Upper lobe of right lung (tissue), 1 donor: Measurements from ENCODE around the gene PNPLA5. TPM values are rescaled to one million over a fixed set of nuclear protein-coding genes. Genes with fewer than 3 reads are reported as not detected.

Experiments
- ATAC-seq: fragments of 200-7000 bp; cut with Tn5 transposase; one replicate; pipeline ENCODE4 v1.9.1; 2020; ENCODE audit warnings: mild to moderate bottlenecking, moderate library complexity
- DNase-seq: peaks from one replicate; pipeline ENCODE4 v3.0.0-alpha.2; 2020
- H3K27ac ChIP-seq: fragments of 200-600 bp; one replicate; pipeline ENCODE4 v1.8.0; 2022
- H3K27me3 ChIP-seq: fragments of 200-600 bp; one replicate; pipeline ENCODE4 v1.8.0; 2022; ENCODE audit warnings: mild to moderate bottlenecking
- H3K36me3 ChIP-seq: fragments of 200-600 bp; one replicate; pipeline ENCODE4 v1.8.0; 2022
- H3K4me1 ChIP-seq: fragments of 200-600 bp; one replicate; pipeline ENCODE4 v1.8.0; 2022
- H3K4me3 ChIP-seq: fragments of 200-600 bp; one replicate; pipeline ENCODE4 v1.8.0; 2022; ENCODE audit warnings: mild to moderate bottlenecking
- H3K9me3 ChIP-seq: fragments of 200-600 bp; one replicate; pipeline ENCODE4 v1.8.0; 2022
- intact Hi-C: fragments of 100-400 bp; cut with DNase I; formaldehyde crosslinking; loops from one replicate; pipeline ENCODE4 v1.11.0; 2022
- long read RNA-seq: library from polyadenylated mRNA; unstranded; transcript quantifications from one replicate; pipeline ENCODE4 v2.0.0, GENCODE V29; 2021
- total RNA-seq: library from RNA; stranded (reverse); fragmentation: NEBNext Ultra II Directional; extraction: Animal tissue kit (Norgen Biotek cat#: 25700); gene quantifications from one replicate; pipeline ENCODE4 v1.2.1, GENCODE V29; 2021
- TF ChIP-seq, protein P1 (sequence below): fragments of 200-600 bp; IDR thresholded peaks from one replicate; pipeline ENCODE4 v1.8.0; 2022; ENCODE audit warnings: antibody characterized with exemption
- donor health status: DM: no; HTN: yes; CAD: no; lungs with severe emphysema.

Gene PNPLA5, protein sequence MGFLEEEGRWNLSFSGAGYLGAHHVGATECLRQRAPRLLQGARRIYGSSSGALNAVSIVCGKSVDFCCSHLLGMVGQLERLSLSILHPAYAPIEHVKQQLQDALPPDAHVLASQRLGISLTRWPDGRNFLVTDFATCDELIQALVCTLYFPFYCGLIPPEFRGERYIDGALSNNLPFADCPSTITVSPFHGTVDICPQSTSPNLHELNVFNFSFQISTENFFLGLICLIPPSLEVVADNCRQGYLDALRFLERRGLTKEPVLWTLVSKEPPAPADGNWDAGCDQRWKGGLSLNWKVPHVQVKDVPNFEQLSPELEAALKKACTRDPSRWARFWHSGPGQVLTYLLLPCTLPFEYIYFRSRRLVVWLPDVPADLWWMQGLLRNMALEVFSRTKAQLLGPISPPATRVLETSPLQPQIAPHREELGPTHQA
- total RNA-seq, result not detected
- long read RNA-seq, result 0 reads

DNA sequence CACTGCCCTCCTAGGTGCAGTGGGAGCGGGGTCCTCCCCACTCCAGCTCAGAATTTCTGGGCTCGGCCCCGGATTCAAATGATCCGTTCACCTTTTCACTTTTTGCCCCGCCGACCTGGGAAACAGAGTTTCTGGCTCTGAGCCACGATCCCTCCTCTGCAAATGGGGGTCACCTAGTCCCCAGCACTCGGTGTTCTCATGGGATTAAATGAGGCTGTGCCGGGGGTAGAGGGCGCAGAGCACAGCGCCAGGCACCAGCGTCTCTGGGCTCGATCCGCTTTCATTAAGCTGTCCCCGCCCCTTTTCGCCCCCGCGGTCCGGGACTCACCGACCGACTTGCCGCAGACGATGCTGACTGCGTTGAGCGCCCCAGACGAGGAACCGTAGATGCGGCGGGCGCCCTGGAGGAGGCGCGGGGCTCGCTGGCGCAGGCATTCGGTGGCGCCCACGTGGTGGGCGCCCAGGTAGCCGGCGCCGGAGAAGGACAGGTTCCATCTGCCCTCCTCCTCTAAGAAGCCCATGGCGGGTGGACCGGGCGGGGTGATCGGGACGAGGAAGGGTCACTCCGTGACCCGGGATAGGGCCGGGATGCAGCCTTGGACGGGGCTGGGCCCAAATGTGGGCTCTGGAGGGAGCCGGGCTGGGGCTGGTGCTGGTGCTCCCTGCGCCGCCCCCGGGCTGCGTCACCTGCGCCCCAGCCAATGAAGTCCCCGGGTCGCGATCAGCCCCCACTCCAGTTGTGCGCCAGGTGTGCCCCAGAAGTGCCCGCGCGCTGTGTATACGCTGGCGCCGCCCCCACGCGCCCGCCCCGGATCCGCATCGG, at the start of gene PNPLA5:
TSS of gene PNPLA5 (minus strand) at position 654 of the 823 bp plus-strand sequence. CDS start at position 521, 133 bp downstream.
- DNase-seq, result peak; percentile 68
- no peak for ATAC-seq
- H3K9me3 ChIP-seq, result no peaks in the 10 kb centered on the region
- H3K27me3 ChIP-seq, result peaks cover 51% of the 10 kb centered on the region
- H3K36me3 ChIP-seq, result no peaks in the 10 kb centered on the region
- TF ChIP-seq, protein P1, sequence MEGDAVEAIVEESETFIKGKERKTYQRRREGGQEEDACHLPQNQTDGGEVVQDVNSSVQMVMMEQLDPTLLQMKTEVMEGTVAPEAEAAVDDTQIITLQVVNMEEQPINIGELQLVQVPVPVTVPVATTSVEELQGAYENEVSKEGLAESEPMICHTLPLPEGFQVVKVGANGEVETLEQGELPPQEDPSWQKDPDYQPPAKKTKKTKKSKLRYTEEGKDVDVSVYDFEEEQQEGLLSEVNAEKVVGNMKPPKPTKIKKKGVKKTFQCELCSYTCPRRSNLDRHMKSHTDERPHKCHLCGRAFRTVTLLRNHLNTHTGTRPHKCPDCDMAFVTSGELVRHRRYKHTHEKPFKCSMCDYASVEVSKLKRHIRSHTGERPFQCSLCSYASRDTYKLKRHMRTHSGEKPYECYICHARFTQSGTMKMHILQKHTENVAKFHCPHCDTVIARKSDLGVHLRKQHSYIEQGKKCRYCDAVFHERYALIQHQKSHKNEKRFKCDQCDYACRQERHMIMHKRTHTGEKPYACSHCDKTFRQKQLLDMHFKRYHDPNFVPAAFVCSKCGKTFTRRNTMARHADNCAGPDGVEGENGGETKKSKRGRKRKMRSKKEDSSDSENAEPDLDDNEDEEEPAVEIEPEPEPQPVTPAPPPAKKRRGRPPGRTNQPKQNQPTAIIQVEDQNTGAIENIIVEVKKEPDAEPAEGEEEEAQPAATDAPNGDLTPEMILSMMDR, result no peak
- H3K4me3 ChIP-seq, result no peak within 1 kb of the TSS
- no peaks in the 10 kb centered on the region for H3K4me1 ChIP-seq
- H3K27ac ChIP-seq, result no peak within 1 kb of the TSS
- intact Hi-C loops, result no loop called here

DNA sequence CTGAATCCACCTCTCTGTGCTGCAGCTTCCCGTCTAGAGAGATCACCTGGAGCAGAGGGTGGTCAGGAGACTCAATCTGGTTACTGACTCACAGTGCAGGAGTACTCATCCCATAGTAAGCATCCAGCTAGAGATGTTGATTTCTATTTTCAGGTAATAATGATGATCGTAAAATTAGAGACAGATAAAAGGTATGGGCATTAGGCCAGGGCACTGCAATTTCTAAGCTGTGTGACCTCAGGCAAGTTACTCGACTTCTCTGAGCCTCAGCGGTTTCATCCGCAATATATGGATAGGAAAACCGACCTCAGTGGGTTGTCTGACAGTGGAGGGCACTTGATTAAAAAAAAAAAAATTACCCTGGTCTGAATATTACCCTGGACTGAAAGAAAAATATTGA, 49.6 kb upstream of the PNPLA5 start:
- Histone ChIP-seq H3K36me3 (no peaks in the 10 kb centered on the region), H3K4me1 (no peaks in the 10 kb centered on the region), H3K27ac (no peak overlapping the region), H3K27me3 (peaks cover 2% of the 10 kb centered on the region), H3K9me3 (no peaks in the 10 kb centered on the region), H3K4me3 (no peak overlapping the region)
- ATAC-seq (no peak), DNase-seq (no peak)
- TF ChIP-seq, protein P1, result no peak
- intact Hi-C loops, result no loop called here

DNA sequence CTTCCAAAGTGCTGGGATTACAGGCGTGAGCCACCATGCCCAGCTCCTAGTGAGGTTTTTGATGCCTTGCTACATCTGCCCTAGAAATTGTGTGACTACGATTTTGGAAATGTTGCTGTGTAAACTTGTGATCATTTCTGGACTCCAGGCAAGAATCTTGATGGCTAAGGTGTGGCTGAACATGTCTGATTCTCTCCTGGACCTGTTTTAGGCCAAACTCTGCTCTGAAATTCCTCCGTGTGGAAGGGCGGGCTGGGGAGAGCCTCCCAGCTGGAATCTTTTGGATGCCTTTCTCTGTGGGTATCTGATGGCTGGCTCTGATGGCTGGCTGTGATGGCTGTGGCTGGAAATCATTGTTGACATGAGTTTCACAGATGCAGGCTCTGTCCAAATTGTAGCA, 40.0 kb upstream of the PNPLA5 start:
- DNase-seq, result no peak
- H3K4me1 ChIP-seq, result no peaks in the 10 kb centered on the region
- H3K27ac ChIP-seq, result no peak overlapping the region
- no peaks in the 10 kb centered on the region for H3K27me3 ChIP-seq
- H3K4me3 ChIP-seq, result no peak overlapping the region
- no peaks in the 10 kb centered on the region for H3K9me3 ChIP-seq
- H3K36me3 ChIP-seq, result no peaks in the 10 kb centered on the region
- intact Hi-C loops, result no loop called here
- ATAC-seq, result no peak
- TF ChIP-seq, protein P1, result no peak

DNA sequence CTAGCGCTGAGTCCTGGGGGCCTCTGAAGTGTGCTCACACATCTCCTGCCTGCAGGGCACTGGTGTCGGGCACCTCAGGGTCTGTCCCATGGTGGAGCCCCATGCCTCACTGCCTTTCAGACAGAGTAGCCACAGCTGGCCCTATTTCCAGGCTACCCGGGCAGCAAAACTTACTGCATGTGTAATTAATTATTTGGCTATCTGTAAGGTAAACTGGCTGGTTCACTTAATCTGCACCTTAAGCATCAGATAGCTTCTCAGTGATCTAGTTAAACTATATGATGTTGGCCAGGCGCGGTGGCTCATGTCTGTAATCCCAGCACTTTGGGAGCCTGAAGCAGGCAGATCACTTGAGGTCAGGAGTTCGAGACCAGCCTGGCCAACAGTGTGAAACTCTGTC, 37.1 kb upstream of the PNPLA5 start:
- no peak for DNase-seq
- H3K4me3 ChIP-seq, result no peak overlapping the region
- no peak overlapping the region for H3K27ac ChIP-seq

DNA sequence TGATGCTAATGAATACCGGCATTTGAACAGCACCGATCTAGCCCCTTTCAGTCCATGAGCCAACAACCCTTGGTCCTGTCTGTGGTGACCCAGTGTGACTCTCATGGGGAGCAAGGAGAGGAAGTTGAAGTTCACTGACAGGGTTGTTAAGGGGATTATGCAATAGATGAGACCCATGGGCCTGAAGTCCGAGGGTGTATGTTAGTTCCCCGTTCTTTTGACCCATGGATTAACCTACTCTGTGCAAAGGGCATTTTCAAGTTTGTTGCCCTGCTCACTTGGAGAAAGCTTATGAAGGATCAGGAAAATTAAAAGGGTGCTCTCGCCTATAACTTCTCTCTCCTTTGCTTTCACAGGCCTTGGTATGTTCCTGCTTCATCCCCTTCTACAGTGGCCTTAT, 36.7 kb upstream of the PNPLA5 start:
- peaks cover 18% of the 10 kb centered on the region for H3K27me3 ChIP-seq
- H3K4me3 ChIP-seq, result no peak overlapping the region
- H3K9me3 ChIP-seq, result no peaks in the 10 kb centered on the region
- intact Hi-C loops, result no loop called here
- no peak overlapping the region for H3K27ac ChIP-seq
- no peaks in the 10 kb centered on the region for H3K4me1 ChIP-seq
- DNase-seq (no peak), ATAC-seq (peak; percentile 67)
- TF ChIP-seq, protein P1, result no peak
- H3K36me3 ChIP-seq, result no peaks in the 10 kb centered on the region

More for the DNA sequence above, 37.1 kb upstream of the PNPLA5 start:
- Histone ChIP-seq H3K4me1 (no peaks in the 10 kb centered on the region), H3K27me3 (peaks cover 16% of the 10 kb centered on the region), H3K9me3 (no peaks in the 10 kb centered on the region), H3K36me3 (no peaks in the 10 kb centered on the region)
- TF ChIP-seq, protein P1, result no peak
- no peak for ATAC-seq
- intact Hi-C loops, result no loop called here
